Endothelial cell (in vitro differentiated cells): ENCODE data around the gene TBRG4. TPM values are rescaled to one million over a fixed set of nuclear protein-coding genes. Genes with fewer than 3 reads are reported as not detected.

Experiments used
- DNase-seq: peaks from one replicate; pipeline ENCODE4 v3.0.0; 2021; ENCODE audit warnings: low spot score
- H3K27ac Mint-ChIP-seq: one replicate; pipeline ENCODE4 v1.8.0; 2021; ENCODE audit warnings: mixed read lengths, inconsistent platforms; ENCODE audit not compliant: unreplicated experiment
- H3K27me3 Mint-ChIP-seq: one replicate; pipeline ENCODE4 v1.8.0; 2021; ENCODE audit warnings: mild to moderate bottlenecking, moderate library complexity, mixed read lengths, inconsistent platforms; ENCODE audit not compliant: unreplicated experiment
- H3K36me3 Mint-ChIP-seq: one replicate; pipeline ENCODE4 v1.8.0; 2021; ENCODE audit warnings: mild to moderate bottlenecking, low read depth, mixed read lengths, inconsistent platforms; ENCODE audit not compliant: unreplicated experiment
- H3K4me1 Mint-ChIP-seq: one replicate; pipeline ENCODE4 v1.8.0; 2021; ENCODE audit warnings: mild to moderate bottlenecking, mixed read lengths, inconsistent platforms; ENCODE audit not compliant: unreplicated experiment
- H3K4me3 Mint-ChIP-seq: one replicate; pipeline ENCODE4 v1.8.0; 2021; ENCODE audit warnings: mild to moderate bottlenecking, mixed read lengths, inconsistent platforms; ENCODE audit not compliant: unreplicated experiment
- H3K9me3 Mint-ChIP-seq: one replicate; pipeline ENCODE4 v1.8.0; 2021; ENCODE audit warnings: mixed read lengths, inconsistent platforms; ENCODE audit not compliant: unreplicated experiment
- total RNA-seq: library from RNA; stranded (reverse); fragmentation: NEBNext Ultra II Directional; extraction: Animal tissue kit (Norgen Biotek cat#: 25700); gene quantifications from one replicate; pipeline ENCODE4 v1.2.1, GENCODE V29; 2021; ENCODE audit not compliant: unreplicated experiment
- TF ChIP-seq, protein P1 (sequence below): fragments of 200-600 bp; sonication (generic); IDR thresholded peaks from one replicate; pipeline ENCODE4 v1.5.0; 2021; ENCODE audit warnings: antibody characterized with exemption; ENCODE audit not compliant: unreplicated experiment

Gene TBRG4
- total RNA-seq, 1 donor from 2014 or later = 48.1 TPM

DNA sequence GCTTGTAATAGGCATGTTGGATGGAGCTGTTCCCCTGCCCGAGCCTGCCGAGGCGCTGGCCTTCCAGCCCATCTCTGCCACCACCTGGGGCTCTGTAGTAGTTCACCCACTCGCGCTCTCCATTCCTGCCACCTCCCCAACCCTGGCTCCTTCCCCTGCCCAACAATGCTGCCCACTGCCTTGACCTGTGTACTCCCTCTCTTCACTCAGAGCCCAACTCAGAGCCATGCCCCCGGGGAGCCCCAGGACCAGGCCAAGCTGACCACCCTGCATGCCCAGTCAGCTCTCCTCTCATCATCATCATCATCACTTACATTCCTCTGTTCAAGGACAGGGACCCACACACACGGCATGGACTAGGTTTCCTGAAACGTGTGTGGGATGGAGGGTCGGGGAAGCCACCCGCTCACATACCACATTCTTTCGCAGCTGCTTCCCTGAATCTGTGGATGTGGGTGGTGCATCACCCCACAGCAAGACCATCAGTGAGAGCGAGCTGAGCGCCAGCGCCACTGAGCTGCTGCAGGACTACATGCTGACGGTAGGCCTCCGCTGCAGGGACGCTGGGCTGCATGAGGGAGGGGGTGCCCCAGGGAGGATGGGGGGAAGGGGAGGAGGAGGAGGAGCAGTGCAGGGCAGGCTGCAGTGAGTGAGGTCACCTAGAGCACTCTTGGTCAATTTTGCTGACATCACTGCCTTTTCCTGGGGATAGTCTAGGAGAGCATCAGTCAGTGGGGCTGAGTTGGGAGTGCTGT, 38.3 kb downstream of the TBRG4 start:
- peaks cover 28% of the 10 kb centered on the region for H3K36me3 Mint-ChIP-seq
- H3K27me3 Mint-ChIP-seq = peaks cover 20% of the 10 kb centered on the region
- H3K4me1 Mint-ChIP-seq = no peaks in the 10 kb centered on the region
- DNase-seq = no peak
- TF ChIP-seq, protein P1, sequence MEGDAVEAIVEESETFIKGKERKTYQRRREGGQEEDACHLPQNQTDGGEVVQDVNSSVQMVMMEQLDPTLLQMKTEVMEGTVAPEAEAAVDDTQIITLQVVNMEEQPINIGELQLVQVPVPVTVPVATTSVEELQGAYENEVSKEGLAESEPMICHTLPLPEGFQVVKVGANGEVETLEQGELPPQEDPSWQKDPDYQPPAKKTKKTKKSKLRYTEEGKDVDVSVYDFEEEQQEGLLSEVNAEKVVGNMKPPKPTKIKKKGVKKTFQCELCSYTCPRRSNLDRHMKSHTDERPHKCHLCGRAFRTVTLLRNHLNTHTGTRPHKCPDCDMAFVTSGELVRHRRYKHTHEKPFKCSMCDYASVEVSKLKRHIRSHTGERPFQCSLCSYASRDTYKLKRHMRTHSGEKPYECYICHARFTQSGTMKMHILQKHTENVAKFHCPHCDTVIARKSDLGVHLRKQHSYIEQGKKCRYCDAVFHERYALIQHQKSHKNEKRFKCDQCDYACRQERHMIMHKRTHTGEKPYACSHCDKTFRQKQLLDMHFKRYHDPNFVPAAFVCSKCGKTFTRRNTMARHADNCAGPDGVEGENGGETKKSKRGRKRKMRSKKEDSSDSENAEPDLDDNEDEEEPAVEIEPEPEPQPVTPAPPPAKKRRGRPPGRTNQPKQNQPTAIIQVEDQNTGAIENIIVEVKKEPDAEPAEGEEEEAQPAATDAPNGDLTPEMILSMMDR = no peak
- no peaks in the 10 kb centered on the region for H3K9me3 Mint-ChIP-seq
- no peak overlapping the region for H3K4me3 Mint-ChIP-seq
- no peak overlapping the region for H3K27ac Mint-ChIP-seq

- Mint-ChIP-seq H3K4me3 (no peak overlapping the region), H3K36me3 (peaks cover 23% of the 10 kb centered on the region), H3K27ac (no peak overlapping the region), H3K9me3 (no peaks in the 10 kb centered on the region), H3K27me3 (peaks cover 13% of the 10 kb centered on the region), H3K4me1 (no peaks in the 10 kb centered on the region)
- TF ChIP-seq, protein P1 = no peak
- DNase-seq = no peak
These were observed 39.1 kb downstream of the TBRG4 start for GRCh38 chr7:45072131-45073030.

- TF ChIP-seq, protein P1 = no peak
- Mint-ChIP-seq H3K4me3 (no peak overlapping the region), H3K36me3 (peaks cover 23% of the 10 kb centered on the region), H3K27me3 (peaks cover 7% of the 10 kb centered on the region), H3K27ac (no peak overlapping the region), H3K9me3 (no peaks in the 10 kb centered on the region), H3K4me1 (no peaks in the 10 kb centered on the region)
- DNase-seq = no peak
These were observed 40.0 kb downstream of the TBRG4 start for GRCh38 chr7:45071528-45071927.

GRCh38 chr7:45070254-45070642, 41.2 kb downstream of the TBRG4 start:
- Mint-ChIP-seq H3K36me3 (peaks cover 29% of the 10 kb centered on the region), H3K4me3 (no peak overlapping the region), H3K9me3 (no peaks in the 10 kb centered on the region), H3K27ac (no peak overlapping the region), H3K4me1 (no peaks in the 10 kb centered on the region), H3K27me3 (peaks cover 5% of the 10 kb centered on the region)
- DNase-seq = no peak
- TF ChIP-seq, protein P1 = no peak
